T-helper 2 cell treated with Interferon-gamma antibody and Interleukin-4, amounts not matched to agents 100 ng/mL and 5 ng/mL, for 36 hours (primary cell): Measurements from ENCODE around the gene SPATA2L. TPM values are rescaled to one million over a fixed set of nuclear protein-coding genes. Genes with fewer than 3 reads are reported as not detected.

Experiments used
- intact Hi-C: fragments of 100-400 bp; cut with micrococcal nuclease; formaldehyde crosslinking; loops from one replicate; pipeline ENCODE4 v1.15.1; 2023
- total RNA-seq: library from RNA; stranded (reverse); gene quantifications from 2 replicates; pipeline ENCODE4 v1.2.3, GENCODE V29; 2022

The SPATA2L gene
- total RNA-seq, 1 donor from 2014 or later, result 6.0 TPM

GRCh38 chr16:89658221-89658879, 43.2 kb downstream of the SPATA2L start:
- intact Hi-C loops, result loop anchor here (5.0 kb wide), 4 partner anchors 44 to 416 kb away; partner anchors contain the start of genes RPL13, SPATA2L, VPS9D1 and ZNF276

DNA sequence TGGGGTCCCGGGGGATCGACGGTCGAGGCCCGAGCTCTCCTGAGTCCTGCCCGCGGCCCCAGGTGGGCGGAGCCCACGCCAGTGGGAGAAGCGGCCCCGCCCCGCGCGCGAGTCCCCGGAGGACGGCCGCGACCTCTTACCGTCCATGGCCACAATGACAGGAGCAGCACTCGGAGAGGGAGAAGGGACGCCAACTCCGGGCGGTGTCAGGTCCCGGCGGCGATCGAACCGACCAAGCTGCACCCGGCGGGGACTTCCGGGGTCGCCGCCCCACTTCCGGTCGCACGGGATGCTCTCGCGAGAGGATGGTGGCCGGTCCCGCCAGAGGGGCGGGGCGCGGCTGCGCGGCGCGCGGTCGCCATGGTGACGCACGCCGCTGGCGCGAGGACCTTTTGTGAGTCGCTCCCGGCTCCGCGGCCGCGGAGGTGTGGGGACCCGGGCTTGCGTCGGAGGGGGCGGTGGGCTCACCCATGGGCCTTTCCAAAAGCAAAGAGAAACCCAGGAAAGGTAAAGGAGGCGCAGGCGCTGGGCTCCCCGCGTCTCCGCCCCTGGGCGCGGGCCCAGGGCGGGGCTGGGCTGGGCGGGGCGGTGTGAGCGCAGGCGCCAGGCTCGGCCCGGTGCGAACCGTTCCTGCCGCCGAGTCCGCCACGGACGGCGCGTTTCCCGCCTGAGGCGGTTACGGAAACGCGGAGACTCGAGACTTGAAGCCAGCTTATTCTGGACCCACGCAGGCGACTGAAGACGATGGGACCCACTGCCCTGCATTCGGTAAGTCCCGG, 43.9 kb downstream of the SPATA2L start, which contains the start of the genes CHMP1A and SPATA33:
Gene CHMP1A, minus strand, starts transcription at position 267 of the 779 bp plus-strand sequence. Its CDS starts 120 bp downstream, at position 147.
Gene SPATA33, plus strand, starts transcription at position 395 of the 779 bp plus-strand sequence. Its CDS starts 76 bp downstream, at position 471.
- intact Hi-C loops, result loop anchor here (1.0 to 5.0 kb wide), 5 partner anchors 29 to 415 kb away; partner anchors contain the start of genes CDK10, RPL13, SPATA2L and VPS9D1

- intact Hi-C loops, result loop anchor here (1.0 to 5.0 kb wide), 5 partner anchors 30 to 414 kb away; partner anchors contain the start of genes CDK10, RPL13, SPATA2L and VPS9D1
These were observed 44.9 kb downstream of the SPATA2L start for GRCh38 chr16:89656435-89657121.

DNA sequence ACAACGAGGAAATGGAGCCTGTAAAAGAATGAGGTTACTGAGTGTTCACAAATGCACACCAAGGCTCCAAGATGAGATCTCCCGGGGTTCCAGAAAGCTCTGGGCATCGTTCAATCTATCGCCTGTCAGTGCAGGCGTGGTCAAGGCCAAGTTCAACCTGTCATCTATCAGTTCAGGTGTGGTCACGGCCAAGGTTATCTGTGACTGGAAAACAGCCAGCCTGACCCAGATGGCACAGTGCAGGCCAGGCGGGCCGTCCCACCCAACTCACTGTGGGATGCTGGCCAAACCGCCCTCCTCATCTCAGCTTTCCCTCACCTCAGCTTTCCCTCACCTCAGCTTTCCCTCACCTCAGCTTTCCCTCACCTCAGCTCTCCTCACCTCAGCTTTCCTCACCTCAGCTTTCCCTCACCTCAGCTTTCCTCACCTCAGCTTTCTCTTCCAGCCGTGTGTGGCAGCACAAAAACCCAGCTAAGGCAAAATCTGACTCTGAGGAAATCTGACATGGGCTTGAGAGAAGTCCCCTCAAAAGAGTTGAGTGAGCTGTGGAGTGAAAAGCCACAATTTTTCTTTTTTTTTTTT, 46.4 kb downstream of the SPATA2L start:
- intact Hi-C loops, result loop anchor here (5.0 kb wide), 4 partner anchors 47 to 413 kb away; partner anchors contain the start of genes RPL13, SPATA2L, VPS9D1 and ZNF276

DNA sequence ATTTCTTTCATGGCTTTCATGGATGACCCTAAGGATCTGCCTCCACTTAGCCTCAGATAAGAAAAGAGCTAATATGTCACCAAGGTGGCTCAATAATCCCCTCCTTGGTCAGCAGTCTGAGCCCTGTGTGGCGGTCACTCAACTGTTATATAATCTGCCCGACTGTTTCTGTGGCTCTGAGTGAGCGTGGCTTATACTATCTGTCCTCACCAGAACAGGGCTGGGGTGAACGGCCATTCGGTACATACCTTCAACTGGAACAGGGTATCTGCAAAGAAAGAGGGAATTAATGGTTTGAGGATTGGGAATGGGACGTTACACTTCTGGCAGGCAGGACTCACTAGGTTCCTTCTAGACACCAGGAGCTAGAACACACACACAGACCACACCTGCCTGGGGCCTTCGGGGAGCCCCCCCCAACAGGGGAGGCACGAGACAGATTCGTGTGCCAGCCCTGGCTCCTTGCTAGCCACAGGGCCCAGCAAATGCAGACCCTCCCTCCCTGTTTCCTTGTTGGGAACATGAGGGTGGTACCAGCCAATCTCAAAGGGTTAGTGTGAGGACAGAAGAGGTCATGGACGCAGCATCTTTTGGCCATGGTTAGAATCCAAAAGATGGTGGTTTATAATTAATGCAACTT, 47.7 kb downstream of the SPATA2L start:
- intact Hi-C loops, result no loop called here

- intact Hi-C loops, result no loop called here
These were observed 49.9 kb downstream of the SPATA2L start for GRCh38 chr16:89651584-89651983.

GRCh38 chr16:89646906-89647305, 54.6 kb downstream of the SPATA2L start:
- intact Hi-C loops, result no loop called here

Other genes with a start within 250 kb of the SPATA2L start
- gene ANKRD11, start 211.1 kb downstream of the SPATA2L start, total RNA-seq, result 154 and 155 TPM in 2 replicates
- gene SPG7, start 193.3 kb downstream of the SPATA2L start, total RNA-seq, result 115 and 116 TPM in 2 replicates
- 2,174 and 2,182 TPM in 2 replicates for gene RPL13, start 141.0 kb downstream of the SPATA2L start, total RNA-seq
- 3.8 and 6.7 TPM in 2 replicates for gene CPNE7, start 125.9 kb downstream of the SPATA2L start, total RNA-seq
- not detected in 2 replicates for gene DPEP1, start 88.1 kb downstream of the SPATA2L start, total RNA-seq
- 98.8 and 101 TPM in 2 replicates for gene CHMP1A, start 44.0 kb downstream of the SPATA2L start, total RNA-seq
- gene SPATA33, start 43.9 kb downstream of the SPATA2L start, total RNA-seq, result 16.6 and 19.5 TPM in 2 replicates
- 91.5 and 96.3 TPM in 2 replicates for gene CDK10, start 15.0 kb downstream of the SPATA2L start, total RNA-seq
- gene VPS9D1, start 19.2 kb upstream of the SPATA2L start, total RNA-seq, result 11.9 and 13.0 TPM in 2 replicates
- gene ZNF276, start 19.8 kb upstream of the SPATA2L start, total RNA-seq, result 75.6 and 79.0 TPM in 2 replicates
- gene FANCA, start 114.9 kb upstream of the SPATA2L start, total RNA-seq, result 156 and 173 TPM in 2 replicates
- 1.2 and 1.3 TPM in 2 replicates for gene SPIRE2, start 126.8 kb upstream of the SPATA2L start, total RNA-seq
- gene TCF25, start 171.9 kb upstream of the SPATA2L start, total RNA-seq, result 208 and 234 TPM in 2 replicates
- 9.1 and 11.2 TPM in 2 replicates for gene MC1R, start 217.2 kb upstream of the SPATA2L start, total RNA-seq
- gene TUBB3, start 221.6 kb upstream of the SPATA2L start, total RNA-seq, result 3.9 and 5.1 TPM in 2 replicates
- gene DEF8, start 247.1 kb upstream of the SPATA2L start, total RNA-seq, result 22.9 and 24.7 TPM in 2 replicates